ENCODE data around the gene ARMC10. TPM values are rescaled to one million over a fixed set of nuclear protein-coding genes. Genes with fewer than 3 reads are reported as not detected.
"Not testable (repeated sequence)": the region's sequence is repeated elsewhere in the genome, so short reads cannot be mapped to it uniquely, and the experiment has no call there.

The ARMC10 gene
- total RNA-seq, 1 donor from 2014 or later, result 34.2 TPM

- DNase-seq (ENCODE audit: low spot score), result no peak
Observed at GRCh38 chr7:103077318-103077717, 2.4 kb downstream of the ARMC10 start.

GRCh38 chr7:103078226-103078625 lies 3.3 kb downstream of the ARMC10 start:
- DNase-seq (ENCODE audit: low spot score), result not testable (repeated sequence)

- no peak for DNase-seq (ENCODE audit: low spot score)
Observed at GRCh38 chr7:103079836-103080235, 4.9 kb downstream of the ARMC10 start.

GRCh38 chr7:103080923-103081322 lies 6.0 kb downstream of the ARMC10 start:
- DNase-seq (ENCODE audit: low spot score), result no peak

- no peak for DNase-seq (ENCODE audit: low spot score)
Observed at GRCh38 chr7:103082497-103082896, 7.6 kb downstream of the ARMC10 start.

- no peak for DNase-seq (ENCODE audit: low spot score)
Observed at GRCh38 chr7:103083210-103083609, 8.3 kb downstream of the ARMC10 start.

- DNase-seq (ENCODE audit: low spot score), result not testable (repeated sequence)
Observed at GRCh38 chr7:103092321-103092720, 17.4 kb downstream of the ARMC10 start.

GRCh38 chr7:103093429-103093828 lies 18.5 kb downstream of the ARMC10 start:
- DNase-seq (ENCODE audit: low spot score), result no peak

GRCh38 chr7:103094102-103094501 lies 19.2 kb downstream of the ARMC10 start:
- no peak for DNase-seq (ENCODE audit: low spot score)

- not testable (repeated sequence) for DNase-seq (ENCODE audit: low spot score)
Observed at GRCh38 chr7:103095558-103095957, 20.6 kb downstream of the ARMC10 start.

- DNase-seq (ENCODE audit: low spot score), result no peak
Observed at GRCh38 chr7:103097041-103097440, 22.1 kb downstream of the ARMC10 start.

- DNase-seq (ENCODE audit: low spot score), result no peak
Observed at GRCh38 chr7:103100348-103100747, 25.4 kb downstream of the ARMC10 start.

GRCh38 chr7:103101543-103101942 lies 26.6 kb downstream of the ARMC10 start:
- no peak for DNase-seq (ENCODE audit: low spot score)

- DNase-seq (ENCODE audit: low spot score), result no peak
Observed at GRCh38 chr7:103106005-103106702, 31.2 kb downstream of the ARMC10 start.

- not testable (repeated sequence) for DNase-seq (ENCODE audit: low spot score)
Observed at GRCh38 chr7:103106703-103107070, 31.7 kb downstream of the ARMC10 start.

GRCh38 chr7:103113164-103113563 lies 38.2 kb downstream of the ARMC10 start:
- DNase-seq (ENCODE audit: low spot score), result no peak

- DNase-seq (ENCODE audit: low spot score), result no peak
Observed at GRCh38 chr7:103114576-103115008, 39.7 kb downstream of the ARMC10 start.

GRCh38 chr7:103115771-103116170 lies 40.8 kb downstream of the ARMC10 start:
- no peak for DNase-seq (ENCODE audit: low spot score)

- DNase-seq (ENCODE audit: low spot score), result no peak
Observed at GRCh38 chr7:103116511-103116910, 41.6 kb downstream of the ARMC10 start.

GRCh38 chr7:103116991-103117390 lies 42.1 kb downstream of the ARMC10 start:
- no peak for DNase-seq (ENCODE audit: low spot score)

- no peak for DNase-seq (ENCODE audit: low spot score)
Observed at GRCh38 chr7:103117465-103117864, 42.5 kb downstream of the ARMC10 start.

GRCh38 chr7:103119791-103120291 lies 44.9 kb downstream of the ARMC10 start:
- no peak for DNase-seq (ENCODE audit: low spot score)

GRCh38 chr7:103120362-103120761 lies 45.4 kb downstream of the ARMC10 start:
- no peak for DNase-seq (ENCODE audit: low spot score)
